A172 (cell line): ENCODE results near the gene TTLL1. TPM values are rescaled to one million over a fixed set of nuclear protein-coding genes. Genes with fewer than 3 reads are reported as not detected.
"Not testable (repeated sequence)": the region's sequence is repeated elsewhere in the genome, so short reads cannot be mapped to it uniquely, and the experiment has no call there.

Source experiments
- DNase-seq: peaks from one replicate; pipeline ENCODE4 v3.0.0-alpha.2; 2015; ENCODE audit warnings: low spot score
- total RNA-seq: library from RNA; depleted of rRNA; stranded (reverse); fragments of >200 nt; shearing (Covaris generic); gene quantifications from 2 replicates; pipeline ENCODE4 v1.2.3, GENCODE V29; 2014

Gene TTLL1
- total RNA-seq, 1 experiment from 2014 or later: 4.7 TPM

- no peak for DNase-seq
Observed at GRCh38 chr22:43110444-43110926, 21.3 kb upstream of the TTLL1 start, which contains the start of gene BIK. BIK (plus strand) TSS chr22:43110750; CDS start chr22:43124023, 13,273 bp downstream.

GRCh38 chr22:43109921-43110443, 20.8 kb upstream of the TTLL1 start:
- DNase-seq: no peak

- DNase-seq: no peak
Observed at GRCh38 chr22:43109511-43109910, 20.3 kb upstream of the TTLL1 start.

DNA sequence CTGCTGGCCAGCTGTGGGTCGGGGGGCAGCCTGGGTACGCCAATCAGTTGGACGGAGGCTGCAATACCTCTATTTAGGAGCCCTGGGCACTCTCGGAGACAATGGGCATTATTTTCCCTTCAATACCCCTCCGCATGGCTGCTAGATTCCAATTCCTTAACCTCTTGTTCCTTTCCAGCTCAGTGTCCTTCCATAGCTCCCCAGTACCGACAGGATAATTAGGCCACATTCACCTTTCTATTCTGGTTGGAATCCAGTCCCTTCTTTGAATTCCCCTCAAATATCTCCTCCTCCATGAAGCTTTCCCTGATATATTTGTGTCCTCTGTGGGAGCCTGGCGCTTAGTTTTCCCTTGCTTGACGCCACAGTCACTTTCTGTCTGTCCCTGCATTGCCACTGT, 17.1 kb upstream of the TTLL1 start:
- no peak for DNase-seq

GRCh38 chr22:43104950-43105349, 15.8 kb upstream of the TTLL1 start:
- DNase-seq: not testable (repeated sequence)

DNA sequence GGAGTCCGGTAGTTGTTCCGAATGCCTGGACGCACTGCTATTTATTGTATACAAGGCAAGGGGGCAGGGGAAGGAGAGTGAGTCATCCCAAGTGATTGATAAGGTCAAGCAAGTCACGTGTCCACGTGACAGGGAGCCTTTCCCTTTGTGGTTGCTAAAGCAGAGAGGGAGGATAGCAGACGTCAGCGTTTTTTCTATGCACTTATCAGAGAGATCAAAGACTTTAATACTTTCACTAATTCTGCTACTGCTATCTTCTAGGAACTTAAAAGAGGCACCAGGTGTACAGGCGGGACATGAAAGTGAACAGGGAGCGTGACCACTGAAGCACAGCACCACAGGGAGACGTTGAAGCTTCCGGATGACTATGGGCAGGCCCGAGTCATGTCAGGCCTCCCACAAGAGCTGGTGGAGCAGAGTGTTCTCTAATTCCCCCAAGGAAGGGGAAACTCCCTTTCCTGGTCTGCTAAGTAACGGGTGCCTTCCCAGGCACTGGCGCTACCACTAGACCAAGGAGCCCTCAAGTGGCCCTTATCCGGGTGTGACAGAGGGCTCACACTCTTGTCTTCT, 14.9 kb upstream of the TTLL1 start:
- DNase-seq: not testable (repeated sequence)

- DNase-seq: no peak
Observed at GRCh38 chr22:43101306-43101705, 12.1 kb upstream of the TTLL1 start.

- DNase-seq: peak; percentile 41
Observed at GRCh38 chr22:43100225-43100624, 11.0 kb upstream of the TTLL1 start.

GRCh38 chr22:43099095-43099494, 9.9 kb upstream of the TTLL1 start:
- DNase-seq: no peak

DNA sequence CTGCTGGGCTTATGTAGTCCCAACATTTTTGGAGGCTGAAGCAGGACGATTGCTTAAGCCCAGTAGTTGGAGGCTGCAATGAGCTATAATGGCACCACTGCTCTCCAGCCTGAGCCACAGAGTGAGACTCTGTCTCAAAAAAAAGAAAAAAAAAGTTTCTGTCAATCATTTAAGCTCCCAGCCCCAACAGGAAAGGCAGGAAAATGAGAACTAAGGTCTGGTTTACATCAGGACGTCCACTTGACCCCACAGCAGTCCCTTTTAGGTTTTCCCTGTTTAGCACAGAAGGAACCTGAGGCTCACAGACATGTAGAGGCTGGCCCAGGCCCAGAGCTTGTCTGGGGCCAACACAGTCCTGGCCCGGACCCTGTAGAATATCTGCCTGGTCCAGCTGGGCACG, 9.2 kb upstream of the TTLL1 start:
- no peak for DNase-seq

GRCh38 chr22:43096420-43096819, 7.2 kb upstream of the TTLL1 start:
- DNase-seq: no peak

- no peak for DNase-seq
Observed at GRCh38 chr22:43094551-43094950, 5.4 kb upstream of the TTLL1 start.

- DNase-seq: no peak
Observed at GRCh38 chr22:43094085-43094484, 4.9 kb upstream of the TTLL1 start.

DNA sequence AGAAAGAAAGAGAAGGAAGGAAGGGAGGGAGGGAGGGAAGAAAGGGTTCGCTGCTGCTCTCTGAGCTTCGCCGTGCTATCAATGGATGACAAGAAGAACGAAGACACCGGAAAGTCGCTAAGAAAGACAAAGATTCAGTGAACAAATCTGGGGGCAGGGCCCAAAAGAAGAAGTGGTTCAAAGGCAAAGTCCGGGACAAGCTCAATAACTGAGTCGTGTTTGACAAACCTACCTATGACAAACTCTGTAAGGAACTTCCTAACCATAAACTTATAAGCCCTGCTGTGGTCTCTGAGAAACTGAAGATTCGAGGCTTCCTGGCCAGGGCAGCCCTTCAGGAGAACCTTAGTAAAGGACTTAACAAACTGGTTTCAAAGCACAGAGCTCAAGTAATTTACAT, 2.9 kb upstream of the TTLL1 start:
- no peak for DNase-seq

DNA sequence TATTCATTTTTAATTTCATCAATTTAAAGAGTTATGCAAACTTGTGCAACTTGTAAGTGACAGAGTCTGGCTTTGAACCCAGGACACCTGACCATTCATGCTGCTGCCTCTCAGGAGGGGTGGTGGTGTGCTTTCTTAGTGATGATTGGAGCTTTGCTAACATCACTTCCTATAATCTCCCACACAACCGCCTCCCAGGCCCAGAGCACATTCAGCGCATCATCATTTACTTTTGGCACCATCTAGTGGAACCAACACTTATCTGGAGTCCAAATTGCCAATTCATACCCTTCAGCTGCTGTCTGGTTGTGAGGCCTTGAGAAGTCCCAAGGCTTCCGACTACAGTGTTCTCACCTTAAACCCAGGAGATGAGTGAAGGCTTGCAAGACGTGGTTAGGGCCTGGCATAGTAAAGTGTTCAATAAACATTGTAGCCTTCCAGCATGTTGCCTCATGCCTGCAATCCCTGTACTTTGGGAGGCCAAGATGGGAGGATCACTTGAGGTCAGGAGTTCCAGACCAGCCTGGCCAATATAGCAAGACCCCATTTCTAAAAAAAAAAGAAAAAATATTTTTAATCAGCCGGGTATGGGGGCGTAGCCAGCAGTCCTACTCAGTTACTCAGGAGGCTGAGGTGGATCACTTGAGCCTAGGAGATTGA, 1.1 kb upstream of the TTLL1 start:
- peak; percentile 87 for DNase-seq

GRCh38 chr22:43088627-43088983, 586 bp downstream of the TTLL1 start:
- peak; percentile 24 for DNase-seq

- no peak for DNase-seq
Observed at GRCh38 chr22:43085658-43086606, 3.3 kb downstream of the TTLL1 start.

- no peak for DNase-seq
Observed at GRCh38 chr22:43081968-43082367, 7.2 kb downstream of the TTLL1 start.

GRCh38 chr22:43080616-43081015, 8.6 kb downstream of the TTLL1 start:
- DNase-seq: peak; percentile 17

DNA sequence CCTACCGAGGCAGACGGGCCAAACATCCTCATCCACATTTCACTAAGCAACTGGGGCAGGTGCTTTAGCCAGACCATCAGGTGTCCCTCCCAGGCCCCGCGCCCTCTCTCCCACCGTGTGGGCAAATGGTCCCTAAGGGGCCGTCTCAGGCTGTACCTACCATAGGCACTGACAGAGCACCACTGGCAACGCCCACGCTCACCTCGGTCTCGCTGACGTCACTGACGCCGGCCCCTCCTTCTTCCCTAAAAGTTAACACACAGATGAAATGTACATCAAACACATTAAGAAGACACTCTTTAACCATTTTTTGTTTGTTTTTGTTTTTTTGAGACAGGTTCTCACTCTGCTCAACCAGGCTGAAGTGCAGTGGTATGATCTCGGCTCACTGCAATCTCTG, 9.4 kb downstream of the TTLL1 start:
- no peak for DNase-seq

DNA sequence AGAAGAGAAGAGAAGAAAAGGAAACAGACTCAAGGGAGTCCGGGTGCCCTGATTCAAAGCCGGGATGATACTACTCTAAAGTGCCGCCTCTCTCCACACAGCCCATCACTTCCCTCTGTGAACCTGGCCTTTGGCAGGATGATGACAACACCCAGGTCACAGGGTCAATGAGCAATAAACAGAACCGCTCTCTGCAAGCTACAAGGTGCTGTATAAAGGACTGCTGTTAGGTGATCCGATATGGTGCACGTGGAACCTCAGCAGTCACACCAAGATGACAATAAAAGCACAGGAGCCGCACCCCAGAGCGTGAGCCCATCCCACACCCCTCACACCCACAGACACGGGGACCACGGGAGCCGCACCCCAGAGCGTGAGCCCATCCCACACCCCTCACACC, 10.7 kb downstream of the TTLL1 start:
- no peak for DNase-seq
